BE2C (cell line): ENCODE measurements around the gene PLA2G2C.

Source experiments
- DNase-seq: peaks from one replicate; pipeline ENCODE4 v3.0.0-alpha.2; 2020
- H3K27me3 ChIP-seq: fragments of 250-450 bp; sonication (Bioruptor Pico); 2 replicates; pipeline ENCODE4 v1.5.1; 2020; ENCODE audit warnings: mild to moderate bottlenecking
- H3K36me3 ChIP-seq: fragments of 250-450 bp; sonication (Bioruptor Pico); 2 replicates; pipeline ENCODE4 v1.5.1; 2020; ENCODE audit warnings: mild to moderate bottlenecking
- H3K4me1 ChIP-seq: fragments of 250-450 bp; sonication (Bioruptor Pico); 2 replicates; pipeline ENCODE4 v1.5.1; 2020
- H3K4me3 ChIP-seq: 2 replicates; pipeline ENCODE4 v1.5.1; 2011; ENCODE audit warnings: low read depth, low read length
- H3K9me3 ChIP-seq: fragments of 250-450 bp; sonication (Bioruptor Pico); 2 replicates; pipeline ENCODE4 v1.5.1; 2020
- CTCF ChIP-seq: IDR thresholded peaks from 2 replicates; pipeline ENCODE4 v1.5.1; 2012; ENCODE audit warnings: mild to moderate bottlenecking, low read depth, low read length

PLA2G2C gene

DNA sequence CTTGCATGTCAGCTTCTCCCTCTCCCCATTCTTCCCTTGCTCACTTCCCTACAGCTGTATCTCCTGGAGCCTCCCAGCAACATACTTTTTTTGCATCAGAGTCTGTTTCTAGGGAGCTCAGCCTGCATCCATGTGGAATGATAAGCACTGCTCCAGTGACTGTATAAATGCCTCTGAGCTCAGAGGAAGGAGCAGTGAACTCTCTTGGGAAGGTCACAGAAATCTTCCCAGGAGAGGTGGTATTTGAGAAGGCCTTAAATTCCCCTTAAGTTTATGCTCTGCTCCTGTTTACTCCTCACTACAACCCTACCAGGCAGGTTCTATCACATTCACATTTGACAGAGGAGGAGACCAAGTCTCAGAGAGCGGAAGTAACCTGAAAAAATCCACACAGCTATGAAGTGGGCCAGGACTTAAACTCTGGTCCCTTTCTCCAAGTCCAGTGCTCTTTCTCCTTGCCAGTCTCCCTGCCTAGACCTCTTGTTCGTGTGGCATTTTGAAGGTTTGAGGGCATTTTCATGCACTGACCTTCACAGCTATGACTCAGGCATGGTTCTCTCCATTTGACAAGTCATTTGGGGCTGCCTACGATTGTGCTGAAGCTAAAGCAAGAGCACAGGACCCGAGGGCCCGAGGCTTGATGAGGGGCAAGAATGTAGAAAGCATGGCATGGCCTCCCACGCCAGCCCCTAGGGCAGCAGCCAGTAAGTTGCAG is 6.0 kb downstream of the PLA2G2C start:
- Histone ChIP-seq H3K36me3 (no peaks in the 10 kb centered on the region), H3K4me3 (no peak overlapping the region), H3K4me1 (peaks cover 5% of the 10 kb centered on the region), H3K27me3 (no peaks in the 10 kb centered on the region), H3K9me3 (no peaks in the 10 kb centered on the region)
- no peak for TF ChIP-seq CTCF
- no peak for DNase-seq

GRCh38 chr1:20179371-20180128 is 6.8 kb downstream of the PLA2G2C start:
- Histone ChIP-seq H3K4me3 (no peak overlapping the region), H3K4me1 (peaks cover 4% of the 10 kb centered on the region; the same call in 1 of the 2 replicates), H3K27me3 (no peaks in the 10 kb centered on the region), H3K9me3 (no peaks in the 10 kb centered on the region), H3K36me3 (no peaks in the 10 kb centered on the region)
- DNase-seq: no peak
- TF ChIP-seq CTCF: no peak

DNA sequence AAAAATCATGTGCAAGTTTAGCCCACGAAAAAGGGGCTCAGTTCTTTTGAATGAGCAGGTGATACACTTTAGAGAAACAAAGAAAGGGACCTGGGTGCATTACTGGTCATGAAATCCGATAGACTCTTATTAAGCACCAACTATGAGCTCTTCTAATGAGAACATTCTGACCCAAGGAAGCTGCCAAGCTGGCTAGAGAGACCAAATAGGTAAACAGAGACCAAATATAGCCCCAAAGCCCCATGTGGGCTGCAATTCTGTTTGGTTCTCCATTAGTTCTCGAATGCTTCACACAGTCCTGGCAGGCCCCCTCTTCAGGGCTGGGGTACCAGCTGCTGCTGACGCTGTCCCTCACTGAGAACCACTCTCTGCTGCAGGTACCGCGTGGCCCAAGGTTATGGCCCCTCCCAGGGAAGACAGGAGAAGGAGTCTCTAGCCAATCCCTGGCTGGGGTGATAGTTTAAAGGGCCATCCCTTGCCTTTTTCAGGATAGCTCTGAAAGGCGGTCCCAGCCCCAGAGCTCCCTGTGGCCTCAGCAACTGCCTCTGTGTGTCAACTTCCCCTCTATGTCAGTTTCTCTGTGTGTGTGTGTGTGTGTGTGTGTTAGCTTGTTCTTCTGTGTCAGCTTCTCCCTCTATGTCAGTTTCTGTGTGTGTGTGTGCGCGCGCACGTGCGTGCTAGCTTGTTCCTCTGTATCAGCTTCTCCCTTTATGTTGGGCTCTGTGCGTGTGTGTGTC is 7.5 kb downstream of the PLA2G2C start:
- DNase-seq: no peak
- H3K9me3 ChIP-seq: no peaks in the 10 kb centered on the region
- peaks cover 4% of the 10 kb centered on the region; the same call in 1 of the 2 replicates for H3K4me1 ChIP-seq
- TF ChIP-seq CTCF: no peak
- H3K36me3 ChIP-seq: no peaks in the 10 kb centered on the region
- no peaks in the 10 kb centered on the region for H3K27me3 ChIP-seq
- H3K4me3 ChIP-seq: no peak overlapping the region

GRCh38 chr1:20174937-20175666 is 11.2 kb downstream of the PLA2G2C start:
- no peak for DNase-seq
- H3K27me3 ChIP-seq: no peaks in the 10 kb centered on the region
- TF ChIP-seq CTCF: no peak
- H3K9me3 ChIP-seq: no peaks in the 10 kb centered on the region
- H3K4me3 ChIP-seq: no peak overlapping the region
- H3K4me1 ChIP-seq: no peaks in the 10 kb centered on the region
- H3K36me3 ChIP-seq: no peaks in the 10 kb centered on the region

GRCh38 chr1:20172033-20172590 is 14.2 kb downstream of the PLA2G2C start:
- no peak for DNase-seq
- Histone ChIP-seq H3K36me3 (no peaks in the 10 kb centered on the region), H3K4me3 (no peak overlapping the region), H3K27me3 (no peaks in the 10 kb centered on the region), H3K9me3 (no peaks in the 10 kb centered on the region), H3K4me1 (no peaks in the 10 kb centered on the region)
- no peak for TF ChIP-seq CTCF
